LNCaP clone FGC (cell line): ENCODE measurements around the gene AIFM2.

Experiments
- DNase-seq: peaks from one replicate; pipeline ENCODE4 v3.0.0-alpha.2; 2011; ENCODE audit warnings: low read depth
- H3K4me3 ChIP-seq: 2 replicates; pipeline ENCODE4 v1.5.1; 2011; ENCODE audit warnings: mild to moderate bottlenecking, low read depth, low read length, control low read depth
- TF ChIP-seq, protein P1 (sequence below): IDR thresholded peaks from 2 replicates; pipeline ENCODE4 v1.5.1; 2012; ENCODE audit warnings: mild to moderate bottlenecking; ENCODE audit not compliant: control insufficient read depth, insufficient read depth; ENCODE audit errors: extremely low read depth

AIFM2 gene

DNA sequence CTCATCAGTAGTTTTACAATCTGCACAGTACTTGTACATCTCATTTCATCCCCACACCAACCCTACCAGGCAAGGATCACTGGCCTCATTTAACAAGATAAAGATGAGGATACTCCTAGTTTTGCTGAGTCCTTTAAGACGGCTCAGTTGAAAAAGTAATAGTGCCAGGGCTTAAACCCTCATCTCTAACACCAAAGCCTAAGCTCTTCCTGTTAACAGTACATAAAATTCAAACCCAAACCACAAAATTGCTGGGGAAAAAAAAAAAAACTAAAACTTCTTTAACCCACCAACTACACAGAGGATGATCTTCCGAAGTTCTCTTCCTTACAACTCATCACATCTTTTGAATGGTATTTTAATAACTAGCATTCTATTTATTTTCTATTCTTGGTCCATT is 36.4 kb upstream of the AIFM2 start:
- TF ChIP-seq, protein P1, sequence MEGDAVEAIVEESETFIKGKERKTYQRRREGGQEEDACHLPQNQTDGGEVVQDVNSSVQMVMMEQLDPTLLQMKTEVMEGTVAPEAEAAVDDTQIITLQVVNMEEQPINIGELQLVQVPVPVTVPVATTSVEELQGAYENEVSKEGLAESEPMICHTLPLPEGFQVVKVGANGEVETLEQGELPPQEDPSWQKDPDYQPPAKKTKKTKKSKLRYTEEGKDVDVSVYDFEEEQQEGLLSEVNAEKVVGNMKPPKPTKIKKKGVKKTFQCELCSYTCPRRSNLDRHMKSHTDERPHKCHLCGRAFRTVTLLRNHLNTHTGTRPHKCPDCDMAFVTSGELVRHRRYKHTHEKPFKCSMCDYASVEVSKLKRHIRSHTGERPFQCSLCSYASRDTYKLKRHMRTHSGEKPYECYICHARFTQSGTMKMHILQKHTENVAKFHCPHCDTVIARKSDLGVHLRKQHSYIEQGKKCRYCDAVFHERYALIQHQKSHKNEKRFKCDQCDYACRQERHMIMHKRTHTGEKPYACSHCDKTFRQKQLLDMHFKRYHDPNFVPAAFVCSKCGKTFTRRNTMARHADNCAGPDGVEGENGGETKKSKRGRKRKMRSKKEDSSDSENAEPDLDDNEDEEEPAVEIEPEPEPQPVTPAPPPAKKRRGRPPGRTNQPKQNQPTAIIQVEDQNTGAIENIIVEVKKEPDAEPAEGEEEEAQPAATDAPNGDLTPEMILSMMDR: no peak
- no peak for DNase-seq
- H3K4me3 ChIP-seq: peak overlapping the region; percentile 97

DNA sequence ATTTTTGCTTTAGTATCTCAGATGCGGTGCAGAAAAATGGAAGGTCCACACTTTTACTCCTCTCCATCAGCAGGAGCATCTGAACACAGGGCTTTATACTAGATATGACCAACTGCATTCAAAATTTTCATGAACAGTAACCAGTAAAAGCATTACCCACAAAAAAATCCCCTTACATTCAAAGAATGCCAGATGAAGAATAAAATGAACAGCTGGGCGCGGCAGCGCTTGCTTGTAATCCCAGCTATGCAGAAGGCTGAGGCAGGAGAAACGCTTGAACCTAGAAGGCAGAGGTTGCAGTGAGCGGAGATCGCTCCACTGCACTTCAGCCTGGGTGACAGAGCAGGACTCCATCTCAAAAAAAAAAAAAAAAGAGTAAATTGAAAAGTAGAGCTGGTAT is 34.6 kb upstream of the AIFM2 start:
- TF ChIP-seq, protein P1: no peak
- H3K4me3 ChIP-seq: no peak overlapping the region
- DNase-seq: no peak

DNA sequence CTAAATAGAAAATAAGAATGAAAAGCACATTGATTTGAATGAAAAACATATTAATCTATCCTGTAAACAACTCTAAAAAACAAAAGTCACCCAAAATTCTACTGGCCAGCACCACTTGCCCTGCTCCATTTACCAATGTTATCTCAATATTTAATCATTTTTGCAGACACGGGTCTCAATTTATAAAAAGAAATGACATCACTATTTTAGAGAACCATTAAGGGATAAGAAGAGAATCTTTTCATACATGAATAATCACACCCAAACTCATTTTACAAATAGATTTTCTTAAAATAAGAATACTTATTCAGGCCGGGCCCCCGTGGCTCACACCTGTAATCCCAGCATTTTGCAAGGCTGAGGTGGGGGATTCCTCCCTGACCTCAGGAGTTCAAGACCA is 33.8 kb upstream of the AIFM2 start:
- no peak overlapping the region for H3K4me3 ChIP-seq
- no peak for DNase-seq
- TF ChIP-seq, protein P1: no peak

DNA sequence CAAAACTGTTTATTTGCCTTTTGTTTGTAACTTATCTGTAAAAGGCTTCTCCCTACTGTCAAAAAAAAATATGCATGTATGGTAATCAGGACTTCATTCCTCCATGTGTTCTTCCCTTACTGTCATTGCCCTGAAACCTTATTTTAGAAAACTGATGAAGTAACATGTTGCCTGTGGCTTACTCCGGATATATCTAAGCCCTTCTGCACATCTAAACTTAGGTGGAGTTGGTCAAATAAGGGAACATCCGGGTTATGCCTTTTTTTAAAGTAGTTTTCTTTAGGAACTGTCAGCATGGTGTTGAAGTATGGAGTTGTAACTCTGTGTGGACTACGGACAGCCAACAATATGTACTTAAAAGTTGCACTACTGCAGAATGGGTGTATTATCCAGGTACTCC is 31.5 kb upstream of the AIFM2 start:
- no peak for DNase-seq
- TF ChIP-seq, protein P1: no peak
- no peak overlapping the region for H3K4me3 ChIP-seq

DNA sequence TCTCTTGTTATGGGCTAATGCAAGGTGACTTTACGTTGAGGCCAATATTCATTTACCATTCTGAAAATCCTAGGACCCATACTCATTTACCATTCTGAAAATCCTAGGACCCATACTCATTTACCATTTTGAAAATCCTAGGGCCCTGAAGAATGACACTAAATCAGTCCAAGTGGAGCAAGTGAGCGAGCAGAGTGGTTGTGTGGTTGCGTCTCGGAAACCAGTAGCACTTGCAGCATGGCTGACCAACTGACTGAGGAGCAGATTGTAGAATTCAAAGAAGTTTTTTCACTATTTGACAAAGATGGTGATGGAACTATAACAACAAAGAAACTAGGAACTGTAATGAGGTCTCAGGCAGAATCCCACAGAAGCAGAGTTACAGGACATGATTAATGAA is 30.8 kb upstream of the AIFM2 start:
- no peak overlapping the region for H3K4me3 ChIP-seq
- TF ChIP-seq, protein P1: no peak
- DNase-seq: no peak

DNA sequence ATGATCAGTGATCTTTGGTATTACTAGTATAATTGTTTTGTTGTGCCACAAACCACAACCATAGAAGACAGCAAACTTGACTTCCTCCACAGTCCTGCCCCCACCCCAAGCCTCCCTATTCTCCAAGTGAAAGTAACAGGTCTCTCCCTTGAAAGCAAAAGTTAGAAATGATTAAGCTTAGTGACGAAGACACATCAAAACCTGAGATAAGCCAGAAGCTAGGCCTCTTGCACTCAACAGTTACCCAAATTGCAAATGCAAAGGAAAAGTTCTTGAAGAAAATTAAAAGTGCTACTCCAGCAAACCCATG is 30.2 kb upstream of the AIFM2 start:
- TF ChIP-seq, protein P1: no peak
- no peak overlapping the region for H3K4me3 ChIP-seq
- no peak for DNase-seq

DNA sequence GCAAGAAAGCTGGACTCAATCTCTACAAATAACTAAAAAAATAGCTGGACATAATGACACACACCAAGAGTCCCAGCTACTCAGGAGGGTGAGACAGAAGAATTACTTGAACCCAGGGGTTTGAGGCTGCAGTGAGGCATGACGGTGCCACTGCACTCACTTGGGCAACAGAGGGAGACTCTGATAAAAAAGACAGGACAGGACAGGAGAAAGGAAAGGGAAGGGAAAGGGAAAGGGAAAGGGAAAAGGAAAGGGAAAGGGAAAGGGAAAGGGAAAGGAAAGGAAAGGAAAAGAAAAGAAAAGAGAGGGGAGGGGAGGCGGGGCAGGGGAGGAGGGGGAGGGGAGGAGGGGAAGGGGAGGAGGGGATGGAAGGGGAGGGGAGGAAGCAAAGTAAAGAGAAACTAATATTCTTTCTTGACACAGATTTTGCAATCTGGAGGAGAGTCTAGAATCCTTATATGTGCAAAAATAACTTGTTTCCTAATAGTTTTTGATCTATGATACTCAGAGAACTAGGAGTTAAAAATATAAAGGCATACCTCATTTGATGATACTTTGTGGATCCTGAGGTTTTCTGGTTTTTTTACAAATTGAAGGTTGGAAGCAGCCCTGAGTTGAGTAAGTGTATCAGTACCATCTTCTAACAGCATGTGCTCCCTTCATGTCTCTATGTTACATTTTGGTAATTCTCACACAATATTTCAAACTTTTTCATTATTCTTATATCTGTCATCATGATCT is 29.7 kb upstream of the AIFM2 start:
- TF ChIP-seq, protein P1: no peak
- H3K4me3 ChIP-seq: no peak overlapping the region
- DNase-seq: no peak
